HepG2 (cell line): Measurements from ENCODE around the gene HAS3. TPM values are rescaled to one million over a fixed set of nuclear protein-coding genes. Genes with fewer than 3 reads are reported as not detected.

Source experiments
- AGO2 ChIP-seq: fragments of 200-400 bp; formaldehyde crosslinking; optimal IDR thresholded peaks from 2 replicates; pipeline ENCODE3; 2017; ENCODE audit warnings: mild to moderate bottlenecking, low read depth, low read length, moderate library complexity
- ATM ChIP-seq: fragments of 450-650 bp; IDR thresholded peaks from 2 replicates; pipeline ENCODE4 v1.7.1; 2017; ENCODE audit warnings: mild to moderate bottlenecking, borderline replicate concordance
- CBX2 ChIP-seq, 2 experiments: fragments of 200-600 bp in 1 of 2; sonication (generic); formaldehyde crosslinking in 1 of 2; IDR thresholded peaks; 2 replicates each; pipeline versions ENCODE4 v1.7.0 to v1.8.1; 2018 to 2022; ENCODE audit warnings: low read depth in 2 of 2, low read length in 1 of 2, mild to moderate bottlenecking in 1 of 2, missing genetic modification reagents in 1 of 2
- CENPT ChIP-seq: sonication (generic); formaldehyde crosslinking; IDR thresholded peaks from 2 replicates; pipeline ENCODE4 v1.8.0; 2022; ENCODE audit warnings: low read depth, mild to moderate bottlenecking, moderate library complexity, missing genetic modification reagents
- HDAC1 ChIP-seq: sonication (generic); formaldehyde crosslinking; IDR thresholded peaks from 2 replicates; pipeline ENCODE4 v1.5.1; 2020; ENCODE audit warnings: mild to moderate bottlenecking, missing genetic modification reagents
- KDM1A ChIP-seq: IDR thresholded peaks from 2 replicates; pipeline ENCODE4 v1.6.1; 2016; ENCODE audit warnings: missing compliant biosample characterization
- LCORL ChIP-seq, 2 experiments: fragments of 450-650 bp in 1 of 2; sonication (generic) in 1 of 2; formaldehyde crosslinking in 1 of 2; IDR thresholded peaks; 2 replicates each; pipeline versions ENCODE4 v1.5.0 to v1.6.1; 2017 to 2020; ENCODE audit warnings: antibody characterized with exemption in 1 of 2, missing genetic modification reagents in 1 of 2
- MXI1 ChIP-seq: IDR thresholded peaks from 3 replicates; pipeline ENCODE4 v1.6.1; 2012; ENCODE audit warnings: low read depth, low read length, inconsistent platforms, borderline replicate concordance
- NFE2L1 ChIP-seq: sonication (generic); formaldehyde crosslinking; IDR thresholded peaks from 2 replicates; pipeline ENCODE4 v1.4.0; 2020; ENCODE audit warnings: missing genetic modification reagents, mild to moderate bottlenecking, borderline replicate concordance
- NRL ChIP-seq: sonication (generic); formaldehyde crosslinking; IDR thresholded peaks from 2 replicates; pipeline ENCODE4 v1.5.0; 2020; ENCODE audit warnings: missing genetic modification reagents, mild to moderate bottlenecking, moderate library complexity, borderline replicate concordance
- RBAK ChIP-seq: sonication (generic); formaldehyde crosslinking; IDR thresholded peaks from 2 replicates; pipeline ENCODE4 v1.5.1; 2020; ENCODE audit warnings: mild to moderate bottlenecking, missing genetic modification reagents
- SOX6 ChIP-seq, 2 experiments: fragments of 450-650 bp in 1 of 2; sonication (generic) in 1 of 2; formaldehyde crosslinking in 1 of 2; IDR thresholded peaks; 2 replicates each; pipeline versions ENCODE4 v1.4.0 to v1.6.1; 2017 to 2020; ENCODE audit warnings: antibody characterized with exemption in 1 of 2, mild to moderate bottlenecking in 1 of 2, missing genetic modification reagents in 1 of 2
- SRY ChIP-seq: sonication (generic); formaldehyde crosslinking; IDR thresholded peaks from 2 replicates; pipeline ENCODE4 v1.8.0; 2022; ENCODE audit warnings: mild to moderate bottlenecking, missing genetic modification reagents
- TEAD3 ChIP-seq: optimal IDR thresholded peaks from 2 replicates; pipeline ENCODE3; 2016; ENCODE audit warnings: borderline replicate concordance
- YY1 ChIP-seq: IDR thresholded peaks from 2 replicates; pipeline ENCODE4 v1.6.1; 2011; ENCODE audit warnings: low read length, low read depth, moderate library complexity, mild to moderate bottlenecking; ENCODE audit not compliant: insufficient read depth, insufficient replicate concordance
- ZBTB20 ChIP-seq: sonication (generic); formaldehyde crosslinking; IDR thresholded peaks from 2 replicates; pipeline ENCODE4 v1.8.1; 2023; ENCODE audit warnings: missing genetic modification reagents, low read depth, mild to moderate bottlenecking, borderline replicate concordance
- ZNF101 ChIP-seq: sonication (generic); formaldehyde crosslinking; IDR thresholded peaks from 2 replicates; pipeline ENCODE4 v1.4.0; 2020; ENCODE audit warnings: mild to moderate bottlenecking, low read depth, missing genetic modification reagents, borderline replicate concordance
- ZNF333 ChIP-seq: sonication (generic); formaldehyde crosslinking; IDR thresholded peaks from 2 replicates; pipeline ENCODE4 v1.4.0; 2020; ENCODE audit warnings: mild to moderate bottlenecking, missing genetic modification reagents, borderline replicate concordance
- ZNF441 ChIP-seq: sonication (generic); formaldehyde crosslinking; IDR thresholded peaks from 2 replicates; pipeline ENCODE4 v1.7.0; 2021; ENCODE audit warnings: missing genetic modification reagents, borderline replicate concordance
- ZNF484 ChIP-seq: sonication (generic); formaldehyde crosslinking; IDR thresholded peaks from 2 replicates; pipeline ENCODE4 v1.5.1; 2020; ENCODE audit warnings: mild to moderate bottlenecking, low read depth, missing genetic modification reagents, borderline replicate concordance
- ZNF547 ChIP-seq: sonication (generic); formaldehyde crosslinking; IDR thresholded peaks from 2 replicates; pipeline ENCODE4 v1.5.1; 2020; ENCODE audit warnings: mild to moderate bottlenecking, missing genetic modification reagents
- ZNF607 ChIP-seq: sonication (generic); formaldehyde crosslinking; IDR thresholded peaks from 2 replicates; pipeline ENCODE4 v1.5.1; 2020; ENCODE audit warnings: missing genetic modification reagents, mild to moderate bottlenecking, borderline replicate concordance
- ZNF616 ChIP-seq: sonication (generic); formaldehyde crosslinking; IDR thresholded peaks from 2 replicates; pipeline ENCODE4 v1.5.0; 2020; ENCODE audit warnings: low read depth, mild to moderate bottlenecking, missing genetic modification reagents
- ZNF672 ChIP-seq: sonication (generic); formaldehyde crosslinking; IDR thresholded peaks from 2 replicates; pipeline ENCODE4 v1.8.1; 2022; ENCODE audit warnings: missing genetic modification reagents
- ZNF776 ChIP-seq: sonication (generic); formaldehyde crosslinking; IDR thresholded peaks from 2 replicates; pipeline ENCODE4 v1.4.0; 2020; ENCODE audit warnings: mild to moderate bottlenecking, missing genetic modification reagents
- polyA plus RNA-seq, 8 experiments: library from polyadenylated mRNA; depleted of rRNA in 3 of 8; stranded (reverse) in 7 of 8; unstranded in 1 of 8; fragments of >200 nt; fragmentation: Illumina TruSeq in 4 of 8; extraction: Trizol in 4 of 8; gene quantifications; 2 replicates each; pipeline versions ENCODE4 v1.2.1 to v1.2.3, GENCODE V29; 2011 to 2016; ENCODE audit warnings: low read depth in 4 of 8, missing spikeins in 1 of 8, mixed read lengths in 1 of 8; ENCODE audit not compliant: insufficient read depth in 1 of 8
- total RNA-seq, 5 experiments: library from RNA; depleted of rRNA; stranded (reverse); fragments of >200 nt; fragmentation: Illumina TruSeq; extraction: Trizol; gene quantifications; 2 replicates each; pipeline ENCODE4 v1.2.3, GENCODE V29; 2016; ENCODE audit warnings: low read depth in 1 of 5
- TF ChIP-seq, protein P1 (sequence below): sonication (generic); formaldehyde crosslinking; IDR thresholded peaks from 2 replicates; pipeline ENCODE4 v1.4.0; 2020; ENCODE audit warnings: mild to moderate bottlenecking, missing genetic modification reagents
- TF ChIP-seq, protein P2 (sequence below): sonication (generic); formaldehyde crosslinking; IDR thresholded peaks from 2 replicates; pipeline ENCODE4 v1.4.0; 2020; ENCODE audit warnings: missing genetic modification reagents

Gene HAS3
- total and polyA plus RNA-seq, 2 of the 13 experiments (the other 11 are each of a cell fraction or from before 2014, with no cell fraction given): 0.04 to 0.30 TPM

DNA sequence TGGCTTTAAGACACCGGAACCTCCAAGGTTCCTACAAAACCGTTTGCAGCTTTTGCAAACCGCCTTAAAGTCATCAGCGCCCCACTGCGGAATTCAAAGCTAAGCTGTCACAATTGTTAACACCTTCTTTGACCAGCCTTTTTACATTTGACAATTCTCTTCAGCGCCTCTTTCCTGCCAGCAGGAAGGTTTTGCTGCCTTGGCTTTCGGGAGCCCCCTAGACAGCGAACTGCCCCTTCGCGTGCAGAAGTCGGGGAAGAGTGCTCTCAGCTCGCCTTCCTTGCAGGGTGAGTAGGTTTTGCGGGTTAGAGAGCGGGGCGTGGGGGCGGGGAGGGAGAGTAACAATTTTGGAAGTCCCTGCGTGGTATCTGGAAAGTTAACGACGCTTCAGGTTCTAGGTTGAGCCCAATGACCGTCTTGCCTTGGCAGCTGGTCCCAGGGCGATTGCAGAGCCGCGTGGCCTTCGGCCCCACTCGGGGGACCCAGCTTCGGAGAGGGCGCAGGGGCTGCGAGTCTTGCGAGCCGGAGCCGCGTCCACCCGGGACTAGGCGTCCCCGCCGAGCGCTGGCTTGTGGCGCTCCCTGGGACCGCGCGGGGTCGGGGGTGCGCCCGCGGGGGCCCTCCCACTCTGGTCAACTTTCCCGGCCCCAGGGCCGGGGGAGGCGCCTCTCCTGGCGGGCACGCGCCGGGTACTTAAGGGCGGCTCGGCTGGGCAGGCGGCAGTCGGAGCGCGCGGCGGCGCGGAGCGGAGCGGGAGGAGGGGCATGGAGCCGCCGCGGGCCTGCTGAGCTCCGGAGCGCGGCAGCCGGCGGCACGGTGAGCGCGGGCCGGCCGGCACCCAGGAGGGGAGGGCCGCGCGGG lies at the start of gene HAS3 (continued):
- 0 out of 2 replicates have a peak, but pooled peaks have one; percentile 14 for TF ChIP-seq RBAK
- peak; percentile 47 for TF ChIP-seq TEAD3 (CRISPR knock-in tag)
- TF ChIP-seq ZNF672: no peak; the same call in 1 of the 2 replicates
- no peak for TF ChIP-seq ATM
- peak; percentile 77; the same call in 1 of the 2 replicates for TF ChIP-seq NFE2L1
- no peak for TF ChIP-seq LCORL (IDR thresholded peaks at IDR 0.05)
- TF ChIP-seq LCORL (CRISPR knock-in tag; IDR thresholded peaks at IDR 0.05): no peak
- TF ChIP-seq ZNF441 (CRISPR knock-in tag): 0 out of 2 replicates have a peak, but pooled peaks have one; percentile 34
- TF ChIP-seq, protein P1, sequence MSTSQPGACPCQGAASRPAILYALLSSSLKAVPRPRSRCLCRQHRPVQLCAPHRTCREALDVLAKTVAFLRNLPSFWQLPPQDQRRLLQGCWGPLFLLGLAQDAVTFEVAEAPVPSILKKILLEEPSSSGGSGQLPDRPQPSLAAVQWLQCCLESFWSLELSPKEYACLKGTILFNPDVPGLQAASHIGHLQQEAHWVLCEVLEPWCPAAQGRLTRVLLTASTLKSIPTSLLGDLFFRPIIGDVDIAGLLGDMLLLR (CRISPR knock-in tag): 0 out of 2 replicates have a peak, but pooled peaks have one; percentile 50
- no peak for TF ChIP-seq SOX6 (IDR thresholded peaks at IDR 0.05)
- TF ChIP-seq SOX6 (CRISPR knock-in tag; IDR thresholded peaks at IDR 0.05): peak; percentile 39; the same call in 1 of the 2 replicates
- TF ChIP-seq YY1: peak; percentile 41
- TF ChIP-seq MXI1: peak; percentile 17; the same call in 1 of the 3 replicates
- TF ChIP-seq AGO2: no peak
- no peak for TF ChIP-seq ZNF484 (CRISPR knock-in tag)
- TF ChIP-seq, protein P2, sequence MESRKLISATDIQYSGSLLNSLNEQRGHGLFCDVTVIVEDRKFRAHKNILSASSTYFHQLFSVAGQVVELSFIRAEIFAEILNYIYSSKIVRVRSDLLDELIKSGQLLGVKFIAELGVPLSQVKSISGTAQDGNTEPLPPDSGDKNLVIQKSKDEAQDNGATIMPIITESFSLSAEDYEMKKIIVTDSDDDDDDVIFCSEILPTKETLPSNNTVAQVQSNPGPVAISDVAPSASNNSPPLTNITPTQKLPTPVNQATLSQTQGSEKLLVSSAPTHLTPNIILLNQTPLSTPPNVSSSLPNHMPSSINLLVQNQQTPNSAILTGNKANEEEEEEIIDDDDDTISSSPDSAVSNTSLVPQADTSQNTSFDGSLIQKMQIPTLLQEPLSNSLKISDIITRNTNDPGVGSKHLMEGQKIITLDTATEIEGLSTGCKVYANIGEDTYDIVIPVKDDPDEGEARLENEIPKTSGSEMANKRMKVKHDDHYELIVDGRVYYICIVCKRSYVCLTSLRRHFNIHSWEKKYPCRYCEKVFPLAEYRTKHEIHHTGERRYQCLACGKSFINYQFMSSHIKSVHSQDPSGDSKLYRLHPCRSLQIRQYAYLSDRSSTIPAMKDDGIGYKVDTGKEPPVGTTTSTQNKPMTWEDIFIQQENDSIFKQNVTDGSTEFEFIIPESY (CRISPR knock-in tag): no peak
- no peak for TF ChIP-seq ZNF333 (CRISPR knock-in tag)
- TF ChIP-seq ZBTB20: no peak
- peak; percentile 62; the same call in 1 of the 2 replicates for TF ChIP-seq NRL (CRISPR knock-in tag)
- 0 out of 2 replicates have a peak, but pooled peaks have one; percentile 35 for TF ChIP-seq HDAC1
- TF ChIP-seq ZNF607 (CRISPR knock-in tag): no peak
- TF ChIP-seq ZNF547: peak; percentile 56; the same call in 1 of the 2 replicates
- no peak for TF ChIP-seq CENPT (CRISPR knock-in tag)
- TF ChIP-seq SRY (CRISPR knock-in tag): peak; percentile 53; the same call in 1 of the 2 replicates
- TF ChIP-seq KDM1A (CRISPR knock-in tag): no peak
- TF ChIP-seq ZNF101 (CRISPR knock-in tag): no peak
- TF ChIP-seq CBX2 (IDR thresholded peaks at IDR 0.05; ENCODE audit: low read depth, low read length): no peak
- TF ChIP-seq CBX2 (CRISPR knock-in tag; IDR thresholded peaks at IDR 0.05; ENCODE audit: low read depth): peak; percentile 11; the same call in 1 of the 2 replicates
- TF ChIP-seq ZNF616 (CRISPR knock-in tag): no peak
- peak; percentile 21; the same call in 1 of the 2 replicates for TF ChIP-seq ZNF776 (CRISPR knock-in tag)
